CD4-positive, alpha-beta memory T cell (primary cell): Measurements from ENCODE around the gene CXCL3. TPM values are rescaled to one million over a fixed set of nuclear protein-coding genes. Genes with fewer than 3 reads are reported as not detected.

Source experiments
- CTCF ChIA-PET: fragments of 350-600 bp; sonication (Branson Sonifier 250); formaldehyde crosslinking; loops from one replicate; lab custom pipeline; 2021; ENCODE audit warnings: inconsistent platforms; ENCODE audit not compliant: partially characterized antibody; lab: Charles Lee
- POLR2A ChIA-PET: fragments of 350-600 bp; sonication (Branson Sonifier 250); formaldehyde crosslinking; loops from one replicate; lab custom pipeline; 2021; ENCODE audit not compliant: partially characterized antibody; lab: Charles Lee
- DNase-seq, 5 donors: peaks; one replicate each; pipeline versions ENCODE4 v3.0.0 to v3.0.0-alpha.2; 2020 to 2022; ENCODE audit warnings: mixed read lengths in 1 of 5
- H3K27ac ChIP-seq: one replicate; pipeline ENCODE4 v1.7.0; 2013; ENCODE audit warnings: low read depth, low read length
- H3K27me3 ChIP-seq: 2 replicates; pipeline ENCODE4 v1.7.0; 2013; ENCODE audit warnings: mild to moderate bottlenecking, low read length, moderate library complexity; ENCODE audit not compliant: insufficient read depth
- H3K36me3 ChIP-seq: 2 replicates; pipeline ENCODE4 v1.7.0; 2013; ENCODE audit warnings: mild to moderate bottlenecking, low read length, moderate library complexity; ENCODE audit not compliant: insufficient read depth
- H3K4me1 ChIP-seq: 2 replicates; pipeline ENCODE4 v1.7.0; 2013; ENCODE audit warnings: mild to moderate bottlenecking, low read length, moderate library complexity; ENCODE audit not compliant: insufficient read depth
- H3K4me3 ChIP-seq, 2 donors: one replicate each; pipeline ENCODE4 v1.7.0; 2013; ENCODE audit warnings: low read length in 2 of 2, mild to moderate bottlenecking in 1 of 2
- H3K9me3 ChIP-seq, 2 donors: one replicate each; pipeline ENCODE4 v1.7.0; 2013; ENCODE audit warnings: low read length in 2 of 2, control low read depth in 1 of 2; ENCODE audit not compliant: control insufficient read depth in 1 of 2
- H3K27ac Mint-ChIP-seq, 7 donors: one replicate each; pipeline ENCODE4 v1.8.0; 2020 to 2021; ENCODE audit warnings: mixed read lengths in 7 of 7, mild to moderate bottlenecking in 6 of 7, inconsistent platforms in 3 of 7, moderate library complexity in 3 of 7
- H3K27me3 Mint-ChIP-seq, 2 donors: one replicate each; pipeline ENCODE4 v1.8.0; 2020 to 2021; ENCODE audit warnings: mixed read lengths in 2 of 2
- H3K36me3 Mint-ChIP-seq, 2 donors: one replicate each; pipeline ENCODE4 v1.8.0; 2020 to 2021; ENCODE audit warnings: mixed read lengths in 2 of 2, inconsistent platforms in 1 of 2, mild to moderate bottlenecking in 1 of 2
- H3K4me1 Mint-ChIP-seq, 4 donors: one replicate each; pipeline ENCODE4 v1.8.0; 2020 to 2021; ENCODE audit warnings: mixed read lengths in 4 of 4, mild to moderate bottlenecking in 1 of 4
- H3K4me3 Mint-ChIP-seq, 8 donors: one replicate each; pipeline ENCODE4 v1.8.0; 2020 to 2021; ENCODE audit warnings: mixed read lengths in 8 of 8, mild to moderate bottlenecking in 7 of 8, moderate library complexity in 6 of 8, inconsistent platforms in 3 of 8
- H3K9me3 Mint-ChIP-seq, 8 donors: one replicate each; pipeline ENCODE4 v1.8.0; 2020 to 2021; ENCODE audit warnings: mixed read lengths in 8 of 8, mild to moderate bottlenecking in 5 of 8, inconsistent platforms in 3 of 8, moderate library complexity in 1 of 8
- intact Hi-C: fragments of 100-400 bp; cut with micrococcal nuclease; formaldehyde crosslinking; loops from one replicate; pipeline ENCODE4 v1.15.1; 2023
- polyA plus RNA-seq, 2 donors: library from polyadenylated mRNA; unstranded; fragments of 300-500 nt; fragmentation: Illumina TruSeq; gene quantifications; one replicate each; pipeline ENCODE4 v1.2.3, GENCODE V29; 2021
- total RNA-seq, 2 experiments: library from RNA; stranded (reverse); gene quantifications; one replicate each; pipeline ENCODE4 v1.2.3, GENCODE V29; 2021

The CXCL3 gene
- total and polyA plus RNA-seq, 4 experiments from 2014 or later = not detected

DNA sequence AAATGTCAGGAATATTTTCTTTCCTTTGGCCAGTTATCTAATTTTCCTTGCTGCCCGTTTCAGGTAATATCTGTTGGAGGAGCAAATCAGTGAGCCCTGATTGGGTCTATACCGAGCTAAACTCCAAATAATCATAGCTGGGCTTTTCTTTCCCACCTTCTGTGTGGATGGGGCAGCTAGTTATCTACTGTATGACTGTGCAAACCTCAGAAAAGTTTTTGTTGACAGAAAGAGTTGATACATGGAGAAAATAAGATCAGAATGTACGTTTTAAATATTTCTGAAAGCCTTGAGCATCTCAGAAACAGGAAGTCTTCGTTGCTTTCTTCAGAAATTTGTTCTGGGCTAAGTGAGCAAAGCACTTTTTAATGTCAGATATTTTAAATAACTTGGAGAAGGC is 33.8 kb downstream of the CXCL3 start:
- ChIA-PET POLR2A (no interaction called here), CTCF (no interaction called here)
- H3K27ac Mint-ChIP-seq = no peak overlapping the region
- H3K27ac ChIP-seq = no peak overlapping the region
- H3K9me3 Mint-ChIP-seq = peaks cover 0 to 4% (median 0%) of the 10 kb centered on the region in 8 donors
- intact Hi-C loops = no loop called here
- no peaks in the 10 kb centered on the region for H3K36me3 ChIP-seq
- DNase-seq = no peak
- H3K4me3 ChIP-seq = no peak overlapping the region
- no peaks in the 10 kb centered on the region for H3K9me3 ChIP-seq
- no peaks in the 10 kb centered on the region for H3K36me3 Mint-ChIP-seq
- no peak overlapping the region for H3K4me3 Mint-ChIP-seq
- no peaks in the 10 kb centered on the region for H3K27me3 ChIP-seq
- H3K4me1 ChIP-seq = no peaks in the 10 kb centered on the region
- H3K27me3 Mint-ChIP-seq = no peaks in the 10 kb centered on the region
- H3K4me1 Mint-ChIP-seq = no peaks in the 10 kb centered on the region

DNA sequence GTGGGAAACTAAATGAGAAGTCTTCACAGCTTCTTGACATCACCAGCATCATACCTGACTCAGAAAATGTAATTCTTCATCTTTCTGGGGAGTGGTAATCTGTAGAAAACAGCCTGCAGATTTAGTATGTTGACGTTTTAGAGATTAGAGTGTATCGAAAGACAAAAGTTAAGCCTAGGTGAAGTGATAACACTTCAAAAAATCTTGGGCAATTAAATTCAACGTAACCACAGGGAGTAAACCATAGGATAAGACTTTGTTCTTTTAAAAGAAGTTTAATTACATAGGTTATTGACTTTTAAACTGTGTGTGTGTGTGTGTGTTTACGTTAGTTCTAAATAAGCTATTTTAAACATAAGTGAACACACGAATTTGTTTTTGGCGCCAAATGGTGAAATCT is 38.2 kb downstream of the CXCL3 start:
- CTCF ChIA-PET = no interaction called here
- no peaks in the 10 kb centered on the region for H3K4me1 Mint-ChIP-seq
- H3K9me3 Mint-ChIP-seq = peaks cover 0 to 4% (median 0%) of the 10 kb centered on the region in 8 donors

DNA sequence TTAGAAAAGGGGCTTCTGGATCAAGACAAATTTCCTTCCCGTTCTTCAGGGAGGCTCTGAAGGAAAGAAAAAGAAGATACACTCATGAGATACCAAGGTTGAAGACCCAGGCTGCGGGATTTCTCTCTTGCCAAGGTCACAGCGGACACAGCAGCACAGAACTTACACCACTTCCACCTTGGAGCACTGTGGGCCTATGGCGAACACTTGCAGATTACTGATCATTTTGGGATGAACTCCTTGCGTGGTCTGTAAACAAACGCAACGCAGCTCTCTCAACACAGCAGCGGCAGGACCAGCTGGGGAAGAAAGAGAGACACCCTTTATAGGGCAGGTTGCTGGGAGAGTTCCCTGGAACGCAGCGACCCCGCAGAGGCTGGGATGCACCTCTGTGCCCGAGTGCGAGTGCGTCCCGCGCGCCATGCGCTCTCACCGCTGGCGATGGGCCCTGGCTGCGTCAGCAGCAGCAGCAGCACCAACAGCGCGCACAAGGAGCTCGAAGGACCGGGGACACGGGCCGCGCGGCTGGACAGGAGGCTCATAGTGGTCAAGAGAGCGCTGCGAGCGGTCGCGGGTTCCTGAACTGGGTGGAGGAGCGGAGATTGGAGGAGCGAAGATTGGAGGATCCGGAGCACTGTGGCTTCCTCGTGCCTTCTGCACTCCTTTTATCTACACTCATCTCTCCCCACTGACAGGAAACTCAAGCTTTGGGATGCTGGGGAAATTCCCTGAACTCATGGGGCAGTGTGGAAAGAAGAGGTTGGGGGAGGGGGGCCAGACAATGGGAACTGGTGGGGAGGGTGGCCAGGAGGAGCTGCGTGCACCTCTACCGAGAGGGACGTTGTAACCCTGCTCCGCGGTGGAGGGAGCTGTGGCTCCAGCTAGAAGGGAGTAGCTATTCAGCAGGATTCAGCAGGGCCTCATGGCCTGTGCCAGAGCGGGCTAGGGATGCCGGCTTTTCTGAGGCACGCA is 40.2 kb downstream of the CXCL3 start, which contains the start of gene CXCL5:
Gene CXCL5, minus strand, starts transcription at position 638 of the 972 bp plus-strand sequence. Its CDS starts 96 bp downstream, at position 542.
- H3K27ac Mint-ChIP-seq = no peak within 1 kb of the TSS
- Histone ChIP-seq H3K27ac (no peak within 1 kb of the TSS), H3K36me3 (no peaks in the 10 kb centered on the region), H3K4me1 (no peaks in the 10 kb centered on the region), H3K4me3 (no peak within 1 kb of the TSS), H3K9me3 (no peaks in the 10 kb centered on the region), H3K27me3 (no peaks in the 10 kb centered on the region)
- intact Hi-C loops = no loop called here
- ChIA-PET CTCF (no interaction called here), POLR2A (no interaction called here)
- H3K9me3 Mint-ChIP-seq = peaks cover 0 to 3% (median 0%) of the 10 kb centered on the region in 8 donors
- H3K4me3 Mint-ChIP-seq = no peak within 1 kb of the TSS
- H3K27me3 Mint-ChIP-seq = peaks cover 0 to 11% of the 10 kb centered on the region in 2 donors
- no peaks in the 10 kb centered on the region for H3K36me3 Mint-ChIP-seq
- no peaks in the 10 kb centered on the region for H3K4me1 Mint-ChIP-seq
- no peak for DNase-seq

More for the DNA sequence above, 38.2 kb downstream of the CXCL3 start:
- H3K27me3 ChIP-seq = no peaks in the 10 kb centered on the region
- DNase-seq = no peak
- Mint-ChIP-seq H3K27me3 (peaks cover 0 to 9% of the 10 kb centered on the region in 2 donors), H3K27ac (no peak overlapping the region), H3K36me3 (no peaks in the 10 kb centered on the region), H3K4me3 (no peak overlapping the region)
- no peak overlapping the region for H3K4me3 ChIP-seq
- no peak overlapping the region for H3K27ac ChIP-seq
- H3K9me3 ChIP-seq = no peaks in the 10 kb centered on the region
- POLR2A ChIA-PET = no interaction called here
- H3K4me1 ChIP-seq = no peaks in the 10 kb centered on the region
- H3K36me3 ChIP-seq = no peaks in the 10 kb centered on the region
- intact Hi-C loops = no loop called here

DNA sequence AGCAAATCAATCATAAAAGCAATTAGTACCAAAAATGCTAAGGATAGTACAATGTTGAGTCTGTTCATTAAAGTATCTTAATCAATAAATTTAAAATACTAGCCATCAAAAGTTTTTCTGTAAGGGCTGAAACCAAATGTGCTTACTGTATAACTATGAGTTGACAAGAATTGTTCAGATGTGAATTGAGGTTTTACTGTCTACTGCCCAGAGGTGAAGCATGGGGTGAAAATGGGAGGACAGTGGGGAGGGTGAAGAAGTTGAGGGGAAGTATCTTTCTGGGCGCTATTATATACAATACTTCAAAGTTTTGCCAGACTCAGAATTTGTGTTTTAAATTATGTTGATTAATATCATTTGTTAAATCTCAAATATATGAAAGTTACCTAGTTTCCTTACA is 46.4 kb downstream of the CXCL3 start:
- Histone ChIP-seq H3K36me3 (no peaks in the 10 kb centered on the region), H3K4me3 (no peak overlapping the region), H3K27me3 (no peaks in the 10 kb centered on the region), H3K27ac (no peak overlapping the region), H3K9me3 (no peaks in the 10 kb centered on the region), H3K4me1 (no peaks in the 10 kb centered on the region)
- Mint-ChIP-seq H3K4me1 (no peaks in the 10 kb centered on the region), H3K27me3 (peaks cover 2% of the 10 kb centered on the region in 2 donors), H3K27ac (no peak overlapping the region), H3K4me3 (no peak overlapping the region), H3K36me3 (no peaks in the 10 kb centered on the region), H3K9me3 (no peaks in the 10 kb centered on the region)
- intact Hi-C loops = no loop called here
- DNase-seq = no peak
- CTCF ChIA-PET = no interaction called here
- POLR2A ChIA-PET = no interaction called here

DNA sequence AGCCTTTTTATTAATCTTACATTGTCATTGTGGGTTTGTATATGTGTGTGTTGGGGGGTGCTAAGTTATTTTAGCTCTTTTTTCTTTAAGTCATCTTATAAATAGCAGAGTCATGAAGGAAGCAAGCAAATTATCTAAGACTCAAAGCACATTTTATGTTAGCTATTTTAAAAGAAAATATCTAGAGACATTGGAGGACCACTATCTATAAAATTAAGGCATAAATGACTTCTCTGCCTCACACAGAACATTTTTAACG is 46.8 kb downstream of the CXCL3 start:
- Histone ChIP-seq H3K4me1 (no peaks in the 10 kb centered on the region), H3K36me3 (no peaks in the 10 kb centered on the region), H3K9me3 (no peaks in the 10 kb centered on the region), H3K4me3 (no peak overlapping the region), H3K27me3 (no peaks in the 10 kb centered on the region), H3K27ac (no peak overlapping the region)
- ChIA-PET CTCF (no interaction called here), POLR2A (no interaction called here)
- Mint-ChIP-seq H3K4me1 (no peaks in the 10 kb centered on the region), H3K27me3 (peaks cover 2% of the 10 kb centered on the region in 2 donors), H3K27ac (no peak overlapping the region), H3K4me3 (no peak overlapping the region), H3K36me3 (no peaks in the 10 kb centered on the region), H3K9me3 (no peaks in the 10 kb centered on the region)
- DNase-seq = no peak
- intact Hi-C loops = no loop called here

DNA sequence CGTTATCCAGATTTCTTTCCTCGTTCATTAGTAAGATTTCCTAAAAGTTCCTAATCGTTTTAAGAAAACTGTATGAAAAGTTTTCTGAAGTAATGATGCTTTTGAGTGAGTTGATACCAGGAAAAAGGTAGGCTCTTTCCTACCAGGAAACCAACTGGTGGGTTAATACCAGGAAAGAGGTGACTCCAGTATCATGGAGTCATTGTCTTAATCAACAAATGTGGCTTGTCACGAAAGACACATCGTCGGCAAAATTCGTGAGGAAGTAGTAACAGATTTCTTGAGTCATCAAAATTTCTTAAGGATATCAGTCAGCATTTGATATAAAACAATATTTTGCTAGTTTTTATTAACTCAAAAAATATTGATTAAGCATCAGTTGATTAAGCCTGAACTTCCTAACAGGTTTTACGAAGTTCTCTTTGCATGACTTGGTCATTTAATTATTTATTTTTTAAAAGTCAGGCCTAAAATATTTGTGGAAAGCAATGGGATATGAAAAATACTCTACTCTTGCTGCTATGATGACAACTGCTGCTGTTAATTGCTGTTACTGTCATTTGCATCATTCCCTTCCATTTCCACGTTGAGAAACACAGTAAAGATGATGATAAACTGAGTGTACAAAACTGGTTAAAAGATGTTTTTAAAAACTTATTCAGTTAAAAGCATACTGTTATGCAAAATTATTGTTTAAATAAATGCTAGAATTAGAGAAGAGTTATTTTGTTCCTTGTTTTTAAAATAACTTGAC is 47.3 kb downstream of the CXCL3 start:
- intact Hi-C loops = no loop called here
- CTCF ChIA-PET = no interaction called here
- H3K27ac Mint-ChIP-seq = no peak overlapping the region

DNA sequence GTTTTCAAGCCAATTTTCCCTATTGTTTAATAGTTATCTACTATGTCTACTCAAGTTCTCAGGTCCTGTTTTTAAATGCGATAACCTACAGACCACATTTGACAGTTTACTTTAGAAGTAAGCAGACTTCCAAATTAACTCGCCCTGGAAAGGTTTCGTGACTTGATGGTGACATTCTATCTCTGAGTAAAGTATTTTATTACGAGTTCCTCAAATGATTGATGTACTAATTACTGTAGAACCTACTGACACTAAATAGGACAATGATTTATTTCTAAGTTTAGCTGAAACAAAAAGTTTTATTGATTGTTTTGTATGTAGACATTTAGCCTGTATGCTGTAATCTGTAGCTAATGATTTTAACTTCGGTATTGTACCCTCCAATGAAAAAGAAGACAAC is 48.6 kb downstream of the CXCL3 start:
- Histone ChIP-seq H3K4me3 (no peak overlapping the region), H3K9me3 (no peaks in the 10 kb centered on the region), H3K36me3 (no peaks in the 10 kb centered on the region), H3K4me1 (no peaks in the 10 kb centered on the region), H3K27me3 (no peaks in the 10 kb centered on the region), H3K27ac (no peak overlapping the region)
- intact Hi-C loops = no loop called here
- ChIA-PET CTCF (no interaction called here), POLR2A (no interaction called here)
- H3K27me3 Mint-ChIP-seq = peaks cover 2% of the 10 kb centered on the region in 2 donors
- no peaks in the 10 kb centered on the region for H3K4me1 Mint-ChIP-seq
- no peaks in the 10 kb centered on the region for H3K9me3 Mint-ChIP-seq
- DNase-seq = no peak
- H3K36me3 Mint-ChIP-seq = no peaks in the 10 kb centered on the region
- no peak overlapping the region for H3K4me3 Mint-ChIP-seq
- no peak overlapping the region for H3K27ac Mint-ChIP-seq

More for the DNA sequence above, 47.3 kb downstream of the CXCL3 start:
- Mint-ChIP-seq H3K4me3 (no peak overlapping the region), H3K9me3 (no peaks in the 10 kb centered on the region), H3K27me3 (peaks cover 2% of the 10 kb centered on the region in 2 donors), H3K36me3 (no peaks in the 10 kb centered on the region), H3K4me1 (no peaks in the 10 kb centered on the region)
- H3K27ac ChIP-seq = no peak overlapping the region
- POLR2A ChIA-PET = no interaction called here
- no peak overlapping the region for H3K4me3 ChIP-seq
- H3K27me3 ChIP-seq = no peaks in the 10 kb centered on the region
- no peaks in the 10 kb centered on the region for H3K9me3 ChIP-seq
- no peaks in the 10 kb centered on the region for H3K4me1 ChIP-seq
- no peak for DNase-seq
- no peaks in the 10 kb centered on the region for H3K36me3 ChIP-seq
